Liver (tissue), 9 donors: Measurements from ENCODE around the gene EIF3I. TPM values are rescaled to one million over a fixed set of nuclear protein-coding genes. Genes with fewer than 3 reads are reported as not detected.
"Not testable (repeated sequence)": the region's sequence is repeated elsewhere in the genome, so short reads cannot be mapped to it uniquely, and the experiment has no call there.

Experiments
- DNase-seq: peaks from one replicate; pipeline ENCODE4 v3.0.0-alpha.2; 2017; ENCODE audit warnings: low spot score
- H3K27ac ChIP-seq, 2 donors: one replicate each; pipeline ENCODE4 v1.7.0; 2013; ENCODE audit warnings: inconsistent platforms in 2 of 2, low read length in 2 of 2, control low read depth in 1 of 2, low read depth in 1 of 2, mild to moderate bottlenecking in 1 of 2
- H3K27me3 ChIP-seq, 4 donors: one replicate each; pipeline versions ENCODE4 v1.6.1 to v1.7.0; 2013; ENCODE audit warnings: low read length in 3 of 4, inconsistent platforms in 1 of 4, mild to moderate bottlenecking in 1 of 4, moderate library complexity in 1 of 4; ENCODE audit not compliant: control insufficient read depth in 4 of 4, insufficient read depth in 4 of 4
- H3K36me3 ChIP-seq, 4 donors: one replicate each; pipeline versions ENCODE4 v1.6.1 to v1.7.0; 2013; ENCODE audit warnings: low read length in 3 of 4, mild to moderate bottlenecking in 3 of 4, low read depth in 1 of 4, moderate library complexity in 1 of 4; ENCODE audit not compliant: control insufficient read depth in 4 of 4, insufficient read depth in 3 of 4
- H3K4me1 ChIP-seq, 4 donors: one replicate each; pipeline versions ENCODE4 v1.6.1 to v1.7.0; 2013; ENCODE audit warnings: low read length in 3 of 4, mild to moderate bottlenecking in 3 of 4, moderate library complexity in 1 of 4; ENCODE audit not compliant: control insufficient read depth in 4 of 4, insufficient read depth in 4 of 4
- H3K4me3 ChIP-seq, 3 donors: one replicate each; pipeline versions ENCODE4 v1.6.1 to v1.7.0; 2013; ENCODE audit warnings: low read length in 3 of 3, control low read depth in 1 of 3, low read depth in 1 of 3, mild to moderate bottlenecking in 1 of 3
- H3K9ac ChIP-seq, 2 donors: one replicate each; pipeline ENCODE4 v1.7.0; 2013; ENCODE audit warnings: low read length in 2 of 2, mild to moderate bottlenecking in 2 of 2, moderate library complexity in 2 of 2, control low read depth in 1 of 2, low read depth in 1 of 2
- H3K9me3 ChIP-seq, 4 donors: one replicate each; pipeline versions ENCODE4 v1.6.1 to v1.7.0; 2013; ENCODE audit warnings: low read length in 3 of 4; ENCODE audit not compliant: control insufficient read depth in 4 of 4
- EGR1 ChIP-seq, 2 donors: IDR thresholded peaks; 2 replicates each; pipeline ENCODE4 v1.6.1; 2016 to 2018; ENCODE audit warnings: antibody characterized with exemption in 2 of 2, low read depth in 2 of 2
- FOXA1 ChIP-seq: IDR thresholded peaks from 2 replicates; pipeline ENCODE4 v1.6.1; 2016; ENCODE audit warnings: antibody characterized with exemption
- FOXA2 ChIP-seq: IDR thresholded peaks from 2 replicates; pipeline ENCODE4 v1.6.1; 2016; ENCODE audit warnings: antibody characterized with exemption
- GABPA ChIP-seq, 2 donors: IDR thresholded peaks in 1 of 2; conservative IDR thresholded peaks in 1 of 2; 2 replicates each; pipeline ENCODE4 v1.6.1; 2016; ENCODE audit warnings: antibody characterized with exemption in 2 of 2, mild to moderate bottlenecking in 1 of 2, moderate library complexity in 1 of 2
- HNF4A ChIP-seq, 2 donors: conservative IDR thresholded peaks; 2 replicates each; pipeline ENCODE4 v1.6.1; 2016; ENCODE audit warnings: antibody characterized with exemption in 2 of 2, mild to moderate bottlenecking in 2 of 2
- JUND ChIP-seq, 2 donors: IDR thresholded peaks; 2 replicates each; pipeline ENCODE4 v1.6.1; 2016; ENCODE audit warnings: antibody characterized with exemption in 2 of 2
- MAX ChIP-seq: IDR thresholded peaks from 2 replicates; pipeline ENCODE4 v1.6.1; 2016; ENCODE audit warnings: antibody characterized with exemption
- NR2F2 ChIP-seq: IDR thresholded peaks from 2 replicates; pipeline ENCODE4 v1.6.1; 2016; ENCODE audit warnings: antibody characterized with exemption
- RAD21 ChIP-seq, 2 donors: IDR thresholded peaks; 2 replicates each; pipeline ENCODE4 v1.6.1; 2016; ENCODE audit warnings: antibody characterized with exemption in 2 of 2, mild to moderate bottlenecking in 2 of 2
- RXRA ChIP-seq, 2 donors: IDR thresholded peaks; 2 replicates each; pipeline ENCODE4 v1.6.1; 2017 to 2018; ENCODE audit warnings: antibody characterized with exemption in 2 of 2, mild to moderate bottlenecking in 1 of 2
- SP1 ChIP-seq: IDR thresholded peaks from 2 replicates; pipeline ENCODE4 v1.6.1; 2018; ENCODE audit warnings: antibody characterized with exemption, mild to moderate bottlenecking
- YY1 ChIP-seq: IDR thresholded peaks from 2 replicates; pipeline ENCODE4 v1.6.1; 2016; ENCODE audit warnings: antibody characterized with exemption, mild to moderate bottlenecking
- ZBTB33 ChIP-seq: IDR thresholded peaks from 2 replicates; pipeline ENCODE4 v1.6.1; 2016; ENCODE audit warnings: antibody characterized with exemption
- WGBS: extraction: QIAGEN DNeasy Blood & Tissue Kit; methylation state at CpG from one replicate; pipeline ENCODE4 v1.1.7; 2013; 5-methylcytosine and 5-hydroxymethylcytosine counted together
- polyA plus RNA-seq, 2 donors: library from polyadenylated mRNA; stranded (reverse) in 1 of 2; unstranded in 1 of 2; fragments of 200-250 nt in 1 of 2; fragments of >200 nt in 1 of 2; fragmentation: Nextera tagmentation in 1 of 2; extraction: Ambion mirVana in 1 of 2; gene quantifications; one replicate each; pipeline versions ENCODE4 v1.2.1 to v1.2.3, GENCODE V29; 2013 to 2015
- total RNA-seq, 2 donors: library from RNA; depleted of rRNA; stranded (reverse); fragments of >200 nt; gene quantifications; one replicate each; pipeline ENCODE4 v1.2.3, GENCODE V29; 2014
- TF ChIP-seq, protein P1 (sequence below): IDR thresholded peaks from 2 replicates; pipeline ENCODE4 v1.6.1; 2016; ENCODE audit warnings: antibody characterized with exemption
- TF ChIP-seq, protein P2 (sequence below): fragments of 150-350 bp; IDR thresholded peaks from 2 replicates; pipeline ENCODE4 v1.5.1; 2017; ENCODE audit warnings: improper control_type of control experiment, low read depth, low read length; ENCODE audit not compliant: missing input control
- donor health status: healthy.
- donor health status: healthy.
- donor health status: healthy.
- donor health status: healthy.
- donor health status: healthy.

Gene EIF3I
- total and polyA plus RNA-seq, 4 donors = 75.0 to 114 (median 99.7) TPM

- Histone ChIP-seq H3K4me3 (no peak overlapping the region), H3K4me1 (peaks cover 0 to 8% (median 4%) of the 10 kb centered on the region in 4 donors)
- 83% methylated on average over 9 of the region's 9 CpGs for WGBS
These were observed 34.4 kb downstream of the EIF3I start for GRCh38 chr1:32256473-32257226.

DNA sequence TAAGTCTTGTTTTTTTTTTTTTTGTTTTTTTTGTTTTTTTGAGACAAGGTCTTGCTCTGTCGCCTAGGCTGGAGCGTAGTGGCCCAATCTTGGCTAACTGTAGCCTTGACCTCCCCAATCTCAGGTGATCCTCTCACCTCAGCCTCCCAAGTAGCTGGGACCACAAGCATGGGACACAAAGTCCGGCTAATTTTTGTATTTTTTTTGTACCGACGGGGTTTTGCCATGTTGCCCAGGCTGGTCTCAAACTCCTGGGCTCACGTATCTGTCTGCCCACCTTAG is 35.0 kb downstream of the EIF3I start:
- Histone ChIP-seq H3K36me3 (no peaks in the 10 kb centered on the region), H3K27ac (no peak overlapping the region), H3K4me1 (peaks cover 0 to 8% (median 4%) of the 10 kb centered on the region in 4 donors), H3K9me3 (no peaks in the 10 kb centered on the region), H3K4me3 (no peak overlapping the region), H3K9ac (no peak overlapping the region), H3K27me3 (no peaks in the 10 kb centered on the region)
- DNase-seq = no peak
- TF ChIP-seq SP1 = no peak
- no peak for TF ChIP-seq JUND (IDR thresholded peaks at IDR 0.05)
- TF ChIP-seq GABPA (IDR thresholded peaks at IDR 0.05 in 1 of 2, conservative IDR thresholded peaks at IDR 0.05 in 1 of 2) = no peak
- no peak for TF ChIP-seq EGR1 (IDR thresholded peaks at IDR 0.05; ENCODE audit: low read depth in 2 of 2)
- WGBS = 96% methylated on average over 6 of the region's 6 CpGs

More at GRCh38 chr1:32256473-32257226, 34.4 kb downstream of the EIF3I start:
- no peaks in the 10 kb centered on the region for H3K9me3 ChIP-seq
- H3K36me3 ChIP-seq = no peaks in the 10 kb centered on the region
- H3K9ac ChIP-seq = no peak overlapping the region
- no peak for DNase-seq
- H3K27me3 ChIP-seq = no peaks in the 10 kb centered on the region
- no peak for TF ChIP-seq YY1
- TF ChIP-seq, protein P1, sequence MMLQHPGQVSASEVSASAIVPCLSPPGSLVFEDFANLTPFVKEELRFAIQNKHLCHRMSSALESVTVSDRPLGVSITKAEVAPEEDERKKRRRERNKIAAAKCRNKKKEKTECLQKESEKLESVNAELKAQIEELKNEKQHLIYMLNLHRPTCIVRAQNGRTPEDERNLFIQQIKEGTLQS = no peak
- TF ChIP-seq HNF4A (conservative IDR thresholded peaks at IDR 0.05) = no peak
- no peak for TF ChIP-seq NR2F2
- no peak for TF ChIP-seq RXRA (IDR thresholded peaks at IDR 0.05)
- no peak for TF ChIP-seq FOXA1
- TF ChIP-seq RAD21 (IDR thresholded peaks at IDR 0.05) = no peak
- no peak for TF ChIP-seq MAX
- no peak for TF ChIP-seq JUND (IDR thresholded peaks at IDR 0.05)
- no peak overlapping the region for H3K27ac ChIP-seq

- not testable (repeated sequence) for H3K27ac ChIP-seq, H3K36me3 ChIP-seq, H3K4me3 ChIP-seq, H3K4me1 ChIP-seq, H3K9ac ChIP-seq, DNase-seq, H3K27me3 ChIP-seq, H3K9me3 ChIP-seq
- WGBS = 94% methylated on average over 4 of the region's 4 CpGs
These were observed 41.0 kb downstream of the EIF3I start for GRCh38 chr1:32263236-32263593.

DNA sequence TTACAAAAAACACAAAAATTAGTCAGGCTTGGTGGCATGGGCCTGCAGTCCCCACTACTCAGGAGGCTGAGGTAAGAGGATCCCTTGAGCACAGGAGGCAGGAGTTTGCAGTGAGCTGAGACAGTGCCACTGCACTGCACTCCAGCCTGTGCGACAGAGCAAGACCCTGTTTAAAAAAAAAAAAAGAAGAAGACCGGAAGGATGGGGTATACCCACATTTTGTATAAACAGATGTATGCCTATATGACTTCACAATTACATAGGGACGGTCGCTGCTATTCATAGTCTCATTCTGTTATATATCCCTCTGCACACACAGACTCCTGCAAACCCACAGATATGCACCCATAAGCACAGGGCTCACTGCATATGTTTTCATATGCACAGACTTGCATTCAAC is 41.5 kb downstream of the EIF3I start:
- Histone ChIP-seq H3K9ac (no peak overlapping the region), H3K27ac (no peak overlapping the region), H3K27me3 (no peaks in the 10 kb centered on the region), H3K4me3 (no peak overlapping the region), H3K4me1 (no peaks in the 10 kb centered on the region), H3K36me3 (no peaks in the 10 kb centered on the region), H3K9me3 (no peaks in the 10 kb centered on the region)
- DNase-seq = no peak
- 88% methylated on average over 4 of the region's 4 CpGs for WGBS
- TF ChIP-seq, protein P1 = no peak
- no peak for TF ChIP-seq NR2F2
- no peak for TF ChIP-seq FOXA2
- no peak for TF ChIP-seq GABPA (IDR thresholded peaks at IDR 0.05 in 1 of 2, conservative IDR thresholded peaks at IDR 0.05 in 1 of 2)
- no peak for TF ChIP-seq MAX
- no peak for TF ChIP-seq EGR1 (IDR thresholded peaks at IDR 0.05; ENCODE audit: low read depth in 2 of 2)
- no peak for TF ChIP-seq ZBTB33
- TF ChIP-seq, protein P2, sequence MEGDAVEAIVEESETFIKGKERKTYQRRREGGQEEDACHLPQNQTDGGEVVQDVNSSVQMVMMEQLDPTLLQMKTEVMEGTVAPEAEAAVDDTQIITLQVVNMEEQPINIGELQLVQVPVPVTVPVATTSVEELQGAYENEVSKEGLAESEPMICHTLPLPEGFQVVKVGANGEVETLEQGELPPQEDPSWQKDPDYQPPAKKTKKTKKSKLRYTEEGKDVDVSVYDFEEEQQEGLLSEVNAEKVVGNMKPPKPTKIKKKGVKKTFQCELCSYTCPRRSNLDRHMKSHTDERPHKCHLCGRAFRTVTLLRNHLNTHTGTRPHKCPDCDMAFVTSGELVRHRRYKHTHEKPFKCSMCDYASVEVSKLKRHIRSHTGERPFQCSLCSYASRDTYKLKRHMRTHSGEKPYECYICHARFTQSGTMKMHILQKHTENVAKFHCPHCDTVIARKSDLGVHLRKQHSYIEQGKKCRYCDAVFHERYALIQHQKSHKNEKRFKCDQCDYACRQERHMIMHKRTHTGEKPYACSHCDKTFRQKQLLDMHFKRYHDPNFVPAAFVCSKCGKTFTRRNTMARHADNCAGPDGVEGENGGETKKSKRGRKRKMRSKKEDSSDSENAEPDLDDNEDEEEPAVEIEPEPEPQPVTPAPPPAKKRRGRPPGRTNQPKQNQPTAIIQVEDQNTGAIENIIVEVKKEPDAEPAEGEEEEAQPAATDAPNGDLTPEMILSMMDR = no peak
- TF ChIP-seq HNF4A (conservative IDR thresholded peaks at IDR 0.05) = no peak
- no peak for TF ChIP-seq JUND (IDR thresholded peaks at IDR 0.05)
